H1 (cell line): ENCODE results near the gene CLPX. TPM values are rescaled to one million over a fixed set of nuclear protein-coding genes. Genes with fewer than 3 reads are reported as not detected.

Experiments used
- CTCF ChIA-PET: fragments of 300-600 bp; sonication (Branson Sonifier 250); formaldehyde crosslinking; loops from one replicate; lab custom pipeline; 2021; ENCODE audit not compliant: partially characterized antibody; lab: Charles Lee
- POLR2A ChIA-PET: fragments of 300-600 bp; sonication (Branson Sonifier 250); formaldehyde crosslinking; loops from one replicate; lab custom pipeline; 2021; ENCODE audit warnings: inconsistent platforms; ENCODE audit not compliant: partially characterized antibody; lab: Charles Lee
- DNase-seq, 2 experiments: peaks; one replicate each; pipeline versions ENCODE4 v3.0.0 to v3.0.0-alpha.2; 2010 to 2022; ENCODE audit warnings: low spot score in 2 of 2, low read depth in 1 of 2, mixed read lengths in 1 of 2
- FAIRE-seq: peaks from 2 replicates; lab custom pipeline; 2011; peaks lifted over from hg19 to GRCh38; lab: Jason Lieb, UNC
- H2AFZ ChIP-seq: 2 replicates; pipeline ENCODE4 v1.8.1; 2012; ENCODE audit warnings: low read length, inconsistent platforms
- H2AK5ac ChIP-seq: 2 replicates; pipeline ENCODE4 v1.6.1; 2013; ENCODE audit warnings: low read depth, low read length
- H2BK120ac ChIP-seq: replicated peaks from 2 replicates; pipeline ENCODE3; 2013; ENCODE audit warnings: low read depth, low read length, inconsistent platforms
- H2BK12ac ChIP-seq: 2 replicates; pipeline ENCODE4 v1.6.1; 2013; ENCODE audit warnings: low read depth, low read length
- H2BK15ac ChIP-seq: 2 replicates; pipeline ENCODE4 v1.6.1; 2013; ENCODE audit warnings: low read length
- H2BK20ac ChIP-seq: 2 replicates; pipeline ENCODE4 v1.6.1; 2013; ENCODE audit warnings: low read length
- H2BK5ac ChIP-seq: 2 replicates; pipeline ENCODE4 v1.6.1; 2013; ENCODE audit warnings: low read depth, low read length
- H3K14ac ChIP-seq: 2 replicates; pipeline ENCODE4 v1.6.1; 2013; ENCODE audit warnings: inconsistent platforms; ENCODE audit not compliant: insufficient read length
- H3K18ac ChIP-seq: 2 replicates; pipeline ENCODE4 v1.6.1; 2013; ENCODE audit warnings: low read length; ENCODE audit errors: extremely low read depth
- H3K23ac ChIP-seq: 2 replicates; pipeline ENCODE4 v1.6.1; 2013; ENCODE audit warnings: inconsistent platforms; ENCODE audit not compliant: insufficient read length
- H3K23me2 ChIP-seq: 2 replicates; pipeline ENCODE4 v1.6.1; 2013; ENCODE audit warnings: low read depth, low read length
- H3K27ac ChIP-seq: 2 replicates; pipeline ENCODE4 v1.6.1; 2011; ENCODE audit warnings: low read depth, low read length, inconsistent platforms
- H3K27me3 ChIP-seq, 4 experiments: replicated peaks in 1 of 4; 1 replicate in 1 of 4; 2 replicates in 3 of 4; pipeline versions ENCODE4 v1.6.1 to v1.8.1; 2011 to 2013; ENCODE audit warnings: low read length in 3 of 4, mild to moderate bottlenecking in 3 of 4, inconsistent platforms in 2 of 4, mixed read lengths in 2 of 4, moderate library complexity in 1 of 4; ENCODE audit not compliant: control insufficient read depth in 3 of 4, insufficient read depth in 3 of 4; ENCODE audit errors: extremely low read depth in 1 of 4
- H3K36me3 ChIP-seq, 4 experiments: 2 replicates each; pipeline versions ENCODE4 v1.6.1 to v1.8.1; 2011 to 2013; ENCODE audit warnings: mild to moderate bottlenecking in 4 of 4, low read length in 3 of 4, moderate library complexity in 2 of 4, control low read depth in 1 of 4, inconsistent platforms in 1 of 4; ENCODE audit not compliant: insufficient read depth in 4 of 4, control insufficient read depth in 2 of 4
- H3K4ac ChIP-seq: replicated peaks from 2 replicates; pipeline ENCODE3; 2013; ENCODE audit warnings: low read length, low read depth, mixed read lengths, inconsistent platforms; ENCODE audit not compliant: insufficient read length
- H3K4me1 ChIP-seq, 4 experiments: replicated peaks in 1 of 4; 1 replicate in 1 of 4; 2 replicates in 3 of 4; pipeline versions ENCODE4 v1.6.1 to v1.8.1; 2011 to 2013; ENCODE audit warnings: low read length in 3 of 4, inconsistent platforms in 2 of 4, mixed read lengths in 1 of 4; ENCODE audit not compliant: insufficient read depth in 4 of 4, control insufficient read depth in 3 of 4
- H3K4me2 ChIP-seq, 2 experiments: 2 replicates each; pipeline versions ENCODE4 v1.6.1 to v1.8.1; 2011 to 2013; ENCODE audit warnings: low read depth in 2 of 2, low read length in 2 of 2, control low read depth in 1 of 2, inconsistent platforms in 1 of 2, mild to moderate bottlenecking in 1 of 2; ENCODE audit not compliant: insufficient read depth in 1 of 2
- H3K4me3 ChIP-seq, 4 experiments: fragments of 200-600, 300-600 bp in 1 of 4; sonication (generic), shearing (Covaris generic), sonication (Bioruptor Twin) in 1 of 4; 2 replicates each; pipeline versions ENCODE4 v1.5.1 to v1.8.1; 2011 to 2016; ENCODE audit warnings: low read length in 4 of 4, low read depth in 3 of 4, control low read depth in 2 of 4, inconsistent platforms in 2 of 4, mild to moderate bottlenecking in 2 of 4, mixed read lengths in 1 of 4, moderate library complexity in 1 of 4; ENCODE audit not compliant: insufficient read depth in 2 of 4; ENCODE audit errors: extremely low read depth in 1 of 4
- H3K56ac ChIP-seq: replicated peaks from 2 replicates; pipeline ENCODE3; 2013; ENCODE audit warnings: low read depth, mild to moderate bottlenecking, mixed read lengths, low read length, inconsistent platforms; ENCODE audit not compliant: insufficient read length
- H3K79me1 ChIP-seq: 2 replicates; pipeline ENCODE4 v1.6.1; 2013; ENCODE audit warnings: low read depth, low read length, control low read depth
- H3K79me2 ChIP-seq, 2 experiments: 2 replicates each; pipeline versions ENCODE4 v1.6.1 to v1.8.1; 2012 to 2013; ENCODE audit warnings: low read length in 2 of 2, mild to moderate bottlenecking in 2 of 2, inconsistent platforms in 1 of 2; ENCODE audit not compliant: insufficient read depth in 2 of 2, control insufficient read depth in 1 of 2
- H3K9ac ChIP-seq, 4 experiments: replicated peaks in 1 of 4; 1 replicate in 1 of 4; 2 replicates in 3 of 4; pipeline versions ENCODE4 v1.6.1 to v1.8.1; 2011 to 2013; ENCODE audit warnings: low read depth in 3 of 4, low read length in 3 of 4, control low read depth in 2 of 4, mild to moderate bottlenecking in 2 of 4, moderate library complexity in 2 of 4, inconsistent platforms in 1 of 4; ENCODE audit errors: extremely low read depth in 1 of 4
- H3K9me3 ChIP-seq, 2 experiments: 2 replicates each; pipeline versions ENCODE4 v1.6.1 to v1.8.1; 2012 to 2013; ENCODE audit warnings: mild to moderate bottlenecking in 2 of 2, moderate library complexity in 2 of 2, control low read depth in 1 of 2, inconsistent platforms in 1 of 2, low read depth in 1 of 2, low read length in 1 of 2, mixed read lengths in 1 of 2; ENCODE audit not compliant: insufficient read depth in 2 of 2
- H4K20me1 ChIP-seq, 2 experiments: replicated peaks in 1 of 2; 2 replicates each; pipeline versions ENCODE3 to v1.8.1; 2011 to 2013; ENCODE audit warnings: inconsistent platforms in 2 of 2, low read length in 2 of 2, mild to moderate bottlenecking in 1 of 2; ENCODE audit not compliant: insufficient read depth in 2 of 2, control insufficient read depth in 1 of 2
- H4K5ac ChIP-seq: 2 replicates; pipeline ENCODE4 v1.6.1; 2013; ENCODE audit warnings: low read length, low read depth, mixed read lengths, inconsistent platforms; ENCODE audit not compliant: insufficient read length
- H4K8ac ChIP-seq: 2 replicates; pipeline ENCODE4 v1.8.0; 2013; ENCODE audit warnings: mild to moderate bottlenecking, moderate library complexity, low read length, inconsistent platforms; ENCODE audit not compliant: insufficient read depth; ENCODE audit errors: extremely low read depth
- H4K91ac ChIP-seq: replicated peaks from 2 replicates; pipeline ENCODE3; 2013; ENCODE audit warnings: low read length, mixed read lengths, inconsistent platforms; ENCODE audit not compliant: insufficient read length
- BACH1 ChIP-seq: IDR thresholded peaks from 2 replicates; pipeline ENCODE4 v1.6.1; 2012; ENCODE audit warnings: low read length, improper control_type of control experiment
- CBX5 ChIP-seq: fragments of 300-800, 300-1000 bp; sonication (generic); IDR thresholded peaks from 2 replicates; pipeline ENCODE4 v1.7.1; 2016; ENCODE audit warnings: antibody characterized with exemption, low read length, low read depth
- CEBPB ChIP-seq: IDR thresholded peaks from 2 replicates; pipeline ENCODE4 v1.6.1; 2012; ENCODE audit warnings: low read depth, low read length
- CREB1 ChIP-seq: IDR thresholded peaks from 2 replicates; pipeline ENCODE4 v1.6.1; 2012; ENCODE audit warnings: inconsistent platforms
- JUN ChIP-seq: IDR thresholded peaks from 2 replicates; pipeline ENCODE4 v1.6.1; 2011; ENCODE audit warnings: low read depth, mild to moderate bottlenecking, improper control_type of control experiment, low read length
- RAD21 ChIP-seq, 2 experiments: IDR thresholded peaks in 1 of 2; conservative IDR thresholded peaks in 1 of 2; 2 replicates each; pipeline ENCODE4 v1.6.1; 2011; ENCODE audit warnings: low read depth in 2 of 2, low read length in 2 of 2, improper control_type of control experiment in 1 of 2, inconsistent platforms in 1 of 2, mild to moderate bottlenecking in 1 of 2, moderate library complexity in 1 of 2
- WGBS, 2 experiments: shearing (Covaris generic) in 1 of 2; methylation state at CpG; one replicate each; pipeline versions ENCODE4 v1.1.6 to v1.1.7; 2013 to 2015; ENCODE audit warnings: low lambda C conversion rate in 2 of 2, mixed read lengths in 2 of 2, inconsistent platforms in 1 of 2, low coverage in 1 of 2, missing lambda C conversion rate in 1 of 2; ENCODE audit not compliant: insufficient replicate concordance in 2 of 2, insufficient coverage in 1 of 2, insufficient read length in 1 of 2; ENCODE audit errors: extremely low coverage in 1 of 2, missing lambda C conversion rate in 1 of 2; 5-methylcytosine and 5-hydroxymethylcytosine counted together
- polyA plus RNA-seq, 7 experiments: library from polyadenylated mRNA; depleted of rRNA in 3 of 7; stranded (reverse) in 5 of 7; unstranded in 2 of 7; fragments of >200 nt in 5 of 7; fragments of 200-250 nt in 2 of 7; gene quantifications; 1 replicate in 5 of 7; 2 replicates in 1 of 7; 4 replicates in 1 of 7; pipeline versions ENCODE4 v1.2.1 to v1.2.3, GENCODE V29; 2011 to 2013; ENCODE audit warnings: missing spikeins in 2 of 7, mixed read lengths in 2 of 7
- total RNA-seq: library from RNA; stranded (reverse); fragmentation: NEBNext Ultra II Directional; extraction: Animal tissue kit (Norgen Biotek cat#: 25700); gene quantifications from 2 replicates; pipeline ENCODE4 v1.2.1, GENCODE V29; 2021
- TF ChIP-seq, protein P1 (sequence below), 3 experiments: IDR thresholded peaks; 1 replicate in 2 of 3; 2 replicates in 1 of 3; pipeline versions ENCODE4 v1.5.1 to v1.6.1; 2011; ENCODE audit warnings: low read length in 3 of 3, mild to moderate bottlenecking in 3 of 3, inconsistent platforms in 2 of 3, low read depth in 1 of 3, moderate library complexity in 1 of 3; ENCODE audit not compliant: insufficient read depth in 1 of 3; ENCODE audit errors: control extremely low read depth in 1 of 3
- TF ChIP-seq, protein P2 (sequence below): IDR thresholded peaks from 2 replicates; pipeline ENCODE4 v1.6.1; 2012; ENCODE audit warnings: inconsistent platforms
- TF ChIP-seq, protein P3 (sequence below): IDR thresholded peaks from 2 replicates; pipeline ENCODE4 v1.6.1; 2012; ENCODE audit warnings: inconsistent platforms

CLPX gene
- total and polyA plus RNA-seq, 2 of the 8 experiments (the other 6 are each of a cell fraction or from before 2014, with no cell fraction given), result 10.5 to 53.6 TPM

DNA sequence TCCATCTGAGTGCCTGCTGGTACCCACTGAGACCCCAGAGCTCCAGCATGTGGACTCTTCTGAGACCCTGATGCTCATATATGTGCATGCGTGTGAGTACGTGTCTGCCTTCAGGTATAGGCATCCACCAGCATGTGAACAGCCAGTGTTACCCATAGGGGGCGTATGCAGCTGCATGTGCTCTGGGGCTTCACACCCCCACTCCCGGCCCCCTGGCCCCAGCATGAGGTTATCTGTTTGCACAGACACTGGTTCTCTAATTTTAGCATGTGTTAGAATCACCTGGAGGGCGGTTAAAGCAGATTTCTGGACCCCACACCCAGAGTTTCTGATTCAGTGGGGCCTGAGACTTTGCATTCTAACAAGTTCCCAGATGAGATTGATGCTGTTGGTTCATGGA is 27.0 kb upstream of the CLPX start:
- Histone ChIP-seq H2BK120ac (no peak overlapping the region), H3K36me3 (no peaks in the 10 kb centered on the region), H4K8ac (no peak overlapping the region), H3K14ac (no peak overlapping the region), H3K9ac (no peak overlapping the region), H3K79me2 (no peaks in the 10 kb centered on the region), H3K18ac (no peak overlapping the region), H4K5ac (no peak overlapping the region), H3K23ac (no peak overlapping the region), H2BK20ac (no peak overlapping the region), H2AK5ac (no peak overlapping the region), H3K27me3 (no peaks in the 10 kb centered on the region; a peak in 1 of 7 replicates), H2BK15ac (no peak overlapping the region), H4K91ac (no peak overlapping the region), H3K56ac (no peak overlapping the region), H2AFZ (no peak overlapping the region), H3K79me1 (no peaks in the 10 kb centered on the region), H3K4me3 (no peak overlapping the region), H3K27ac (no peak overlapping the region), H3K23me2 (no peaks in the 10 kb centered on the region), H3K4me2 (no peak overlapping the region), H2BK12ac (no peak overlapping the region), H3K9me3 (no peaks in the 10 kb centered on the region), H4K20me1 (peaks cover 0 to 2% of the 10 kb centered on the region in 2 experiments), H3K4ac (no peak overlapping the region), H2BK5ac (no peak overlapping the region), H3K4me1 (peaks cover 0 to 4% (median 0%) of the 10 kb centered on the region in 4 experiments; a peak in 3 of 7 replicates)
- 70% methylated on average over 5 of the region's 5 CpGs; no CpG with 5 or more reads in 1 of the 2 experiments for WGBS, 2 experiments
- FAIRE-seq (no peak), DNase-seq (peak in 1 of 2 experiments; percentile 71)
- ChIA-PET CTCF (interaction anchor here (0.6 to 7.0 kb wide), 28 partner anchors 10 to 725 kb away, joined by 3 to 87 read pairs (median 6); partner anchors contain the start of gene PARP16), POLR2A (interaction anchor here (0.9 to 1.2 kb wide), 7 partner anchors 12 to 93 kb away, joined by 3 to 5 read pairs (median 3); partner anchors contain the start of genes CLPX, PARP16 and RNU5B-1)
- TF ChIP-seq CBX5, result no peak
- TF ChIP-seq JUN, result 0 out of 2 replicates have a peak, but pooled peaks have one; percentile 28
- TF ChIP-seq, protein P1, sequence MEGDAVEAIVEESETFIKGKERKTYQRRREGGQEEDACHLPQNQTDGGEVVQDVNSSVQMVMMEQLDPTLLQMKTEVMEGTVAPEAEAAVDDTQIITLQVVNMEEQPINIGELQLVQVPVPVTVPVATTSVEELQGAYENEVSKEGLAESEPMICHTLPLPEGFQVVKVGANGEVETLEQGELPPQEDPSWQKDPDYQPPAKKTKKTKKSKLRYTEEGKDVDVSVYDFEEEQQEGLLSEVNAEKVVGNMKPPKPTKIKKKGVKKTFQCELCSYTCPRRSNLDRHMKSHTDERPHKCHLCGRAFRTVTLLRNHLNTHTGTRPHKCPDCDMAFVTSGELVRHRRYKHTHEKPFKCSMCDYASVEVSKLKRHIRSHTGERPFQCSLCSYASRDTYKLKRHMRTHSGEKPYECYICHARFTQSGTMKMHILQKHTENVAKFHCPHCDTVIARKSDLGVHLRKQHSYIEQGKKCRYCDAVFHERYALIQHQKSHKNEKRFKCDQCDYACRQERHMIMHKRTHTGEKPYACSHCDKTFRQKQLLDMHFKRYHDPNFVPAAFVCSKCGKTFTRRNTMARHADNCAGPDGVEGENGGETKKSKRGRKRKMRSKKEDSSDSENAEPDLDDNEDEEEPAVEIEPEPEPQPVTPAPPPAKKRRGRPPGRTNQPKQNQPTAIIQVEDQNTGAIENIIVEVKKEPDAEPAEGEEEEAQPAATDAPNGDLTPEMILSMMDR (IDR thresholded peaks at IDR 0.05; ENCODE audit: control extremely low read depth in 1 of 3, insufficient read depth in 1 of 3, low read depth in 1 of 3, low read length in 3 of 3), result peak; percentile 74 to 94 (median 85)
- peak; percentile 49 to 62 for TF ChIP-seq RAD21 (IDR thresholded peaks at IDR 0.05 in 1 of 2, conservative IDR thresholded peaks at IDR 0.05 in 1 of 2; ENCODE audit: low read depth in 2 of 2, low read length in 2 of 2)
- no peak for TF ChIP-seq CEBPB
- TF ChIP-seq, protein P2, sequence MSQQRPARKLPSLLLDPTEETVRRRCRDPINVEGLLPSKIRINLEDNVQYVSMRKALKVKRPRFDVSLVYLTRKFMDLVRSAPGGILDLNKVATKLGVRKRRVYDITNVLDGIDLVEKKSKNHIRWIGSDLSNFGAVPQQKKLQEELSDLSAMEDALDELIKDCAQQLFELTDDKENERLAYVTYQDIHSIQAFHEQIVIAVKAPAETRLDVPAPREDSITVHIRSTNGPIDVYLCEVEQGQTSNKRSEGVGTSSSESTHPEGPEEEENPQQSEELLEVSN, result peak; percentile 78
- no peak for TF ChIP-seq BACH1
- no peak for TF ChIP-seq CREB1
- TF ChIP-seq, protein P3, sequence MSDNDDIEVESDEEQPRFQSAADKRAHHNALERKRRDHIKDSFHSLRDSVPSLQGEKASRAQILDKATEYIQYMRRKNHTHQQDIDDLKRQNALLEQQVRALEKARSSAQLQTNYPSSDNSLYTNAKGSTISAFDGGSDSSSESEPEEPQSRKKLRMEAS, result peak; percentile 94
